Erythroblast (primary cell): Measurements from ENCODE around the gene FETUB.

ENCODE experiments used
- GATA1 ChIP-seq: IDR thresholded peaks from 2 replicates; pipeline ENCODE4 v1.6.1; 2011; ENCODE audit warnings: low read depth, mild to moderate bottlenecking, control low read depth, low read length, moderate library complexity
- POLR2A ChIP-seq: IDR thresholded peaks from 2 replicates; pipeline ENCODE4 v1.6.1; 2011; ENCODE audit warnings: mild to moderate bottlenecking, low read length

DNA sequence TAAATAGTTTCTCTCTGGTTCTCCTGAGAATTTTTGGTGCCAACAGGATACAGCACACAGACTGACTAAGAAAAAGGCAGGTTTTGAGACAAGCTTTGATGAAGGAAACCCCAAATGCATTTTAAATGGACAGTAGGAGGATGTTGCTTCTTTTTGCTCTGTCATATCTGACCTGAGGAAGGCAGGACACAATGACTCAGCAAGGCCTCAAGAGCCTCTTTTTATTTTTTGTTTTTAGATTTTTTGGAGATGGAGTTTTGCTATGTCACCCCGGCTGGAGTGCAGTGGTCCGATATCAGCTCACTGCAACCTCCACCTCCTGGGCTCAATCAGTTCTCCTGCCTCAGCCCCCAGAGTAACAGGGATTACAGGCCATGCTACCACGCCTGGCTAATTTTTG, 60.1 kb downstream of the FETUB start:
- TF ChIP-seq GATA1: no peak
- no peak for TF ChIP-seq POLR2A
